Caco-2 (cell line): ENCODE data around the gene GABARAPL2. TPM values are rescaled to one million over a fixed set of nuclear protein-coding genes. Genes with fewer than 3 reads are reported as not detected.

Experiments
- BruUV-seq: library from RNA; stranded (reverse); fragments of 400-500 nt; replicated peaks from 2 replicates; lab custom pipeline; 2021; lab: Mats Ljungman, UMichigan
- CTCF ChIA-PET: fragments of 300-600 bp; sonication (Branson Sonifier 250); formaldehyde crosslinking; loops from one replicate; lab custom pipeline; 2022; ENCODE audit warnings: antibody characterized with exemption; lab: Charles Lee
- POLR2A ChIA-PET: fragments of 300-600 bp; sonication (Branson Sonifier 250); formaldehyde crosslinking; loops from one replicate; lab custom pipeline; 2022; ENCODE audit warnings: antibody characterized with exemption; lab: Charles Lee
- DNase-seq, 2 experiments: peaks; one replicate each; pipeline versions ENCODE4 v3.0.0 to v3.0.0-alpha.2; 2020 to 2022
- H3K27me3 ChIP-seq: replicated peaks from 2 replicates; pipeline ENCODE4 v1.6.0; 2011; ENCODE audit warnings: low read length; ENCODE audit not compliant: control insufficient read depth, insufficient read depth
- H3K36me3 ChIP-seq: 2 replicates; pipeline ENCODE4 v1.5.1; 2011; ENCODE audit warnings: low read length; ENCODE audit not compliant: control insufficient read depth, insufficient read depth
- H3K4me1 ChIP-seq: fragments of 250-450 bp; sonication (Bioruptor Pico); 2 replicates; pipeline ENCODE4 v1.5.1; 2020; ENCODE audit warnings: mild to moderate bottlenecking
- H3K4me3 ChIP-seq: 2 replicates; pipeline ENCODE4 v1.5.1; 2011; ENCODE audit warnings: low read depth, mild to moderate bottlenecking, control low read depth, low read length
- H3K9me3 ChIP-seq: fragments of 250-450 bp; sonication (Bioruptor Pico); 2 replicates; pipeline ENCODE4 v1.5.1; 2020; ENCODE audit warnings: mild to moderate bottlenecking, moderate library complexity
- H3K27ac Mint-ChIP-seq: one replicate; pipeline ENCODE4 v1.8.0; 2022; ENCODE audit warnings: mixed read lengths; ENCODE audit not compliant: unreplicated experiment
- H3K27me3 Mint-ChIP-seq: one replicate; pipeline ENCODE4 v1.8.0; 2022; ENCODE audit warnings: mixed read lengths; ENCODE audit not compliant: insufficient read depth, unreplicated experiment
- H3K36me3 Mint-ChIP-seq: one replicate; pipeline ENCODE4 v1.8.0; 2022; ENCODE audit warnings: mild to moderate bottlenecking, mixed read lengths; ENCODE audit not compliant: insufficient read depth, unreplicated experiment
- H3K4me1 Mint-ChIP-seq: one replicate; pipeline ENCODE4 v1.8.0; 2022; ENCODE audit warnings: low read depth, mixed read lengths; ENCODE audit not compliant: unreplicated experiment
- H3K4me3 Mint-ChIP-seq: one replicate; pipeline ENCODE4 v1.8.0; 2022; ENCODE audit warnings: mild to moderate bottlenecking, moderate library complexity, mixed read lengths; ENCODE audit not compliant: unreplicated experiment
- H3K9me3 Mint-ChIP-seq: one replicate; pipeline ENCODE4 v1.8.0; 2022; ENCODE audit warnings: mixed read lengths; ENCODE audit not compliant: unreplicated experiment
- CTCF ChIP-seq, 2 experiments: fragments of 200-600 bp in 1 of 2; IDR thresholded peaks; 1 replicate in 1 of 2; 2 replicates in 1 of 2; pipeline versions ENCODE4 v1.5.1 to v1.8.0; 2011 to 2022; ENCODE audit warnings: antibody characterized with exemption in 1 of 2, control low read depth in 1 of 2, inconsistent platforms in 1 of 2, low read depth in 1 of 2, low read length in 1 of 2, mild to moderate bottlenecking in 1 of 2, moderate library complexity in 1 of 2; ENCODE audit not compliant: insufficient read depth in 1 of 2, severe bottlenecking in 1 of 2, unreplicated experiment in 1 of 2
- intact Hi-C: fragments of 100-400 bp; cut with micrococcal nuclease; formaldehyde crosslinking; loops from one replicate; pipeline ENCODE4 v1.10.0; 2022; ENCODE audit not compliant: unreplicated experiment
- total RNA-seq: library from RNA; stranded (reverse); gene quantifications from 2 replicates; pipeline ENCODE4 v1.2.3, GENCODE V29; 2022

Gene GABARAPL2
- total RNA-seq, 1 experiment from 2014 or later, result 88.2 TPM

- H3K9me3 Mint-ChIP-seq, result no peaks in the 10 kb centered on the region
- ChIA-PET POLR2A (no interaction called here), CTCF (interaction anchor here (1.1 to 1.4 kb wide), 2 partner anchors 36 to 80 kb away, joined by 4 to 6 read pairs; no protein-coding TSS in a partner anchor)
- Histone ChIP-seq H3K4me3 (no peak overlapping the region), H3K9me3 (no peaks in the 10 kb centered on the region), H3K27me3 (no peaks in the 10 kb centered on the region), H3K4me1 (no peaks in the 10 kb centered on the region), H3K36me3 (no peaks in the 10 kb centered on the region)
- no peaks in the 10 kb centered on the region for H3K27me3 Mint-ChIP-seq
- no peak for DNase-seq
- peaks cover 6% of the 10 kb centered on the region for H3K36me3 Mint-ChIP-seq
- intact Hi-C loops, result no loop called here
- peaks cover 6% of the 10 kb centered on the region for H3K4me1 Mint-ChIP-seq
- no peak for TF ChIP-seq CTCF (IDR thresholded peaks at IDR 0.05; ENCODE audit: insufficient read depth in 1 of 2, low read depth in 1 of 2, low read length in 1 of 2, severe bottlenecking in 1 of 2, unreplicated experiment in 1 of 2)
- H3K4me3 Mint-ChIP-seq, result no peak overlapping the region
- H3K27ac Mint-ChIP-seq, result no peak overlapping the region
- BruUV-seq, result no TSS peak
Observed at GRCh38 chr16:75552951-75553350, 13.2 kb upstream of the GABARAPL2 start.

- H3K4me3 ChIP-seq, result peak overlapping the region; percentile 76
- H3K9me3 ChIP-seq, result no peaks in the 10 kb centered on the region
- H3K27me3 Mint-ChIP-seq, result no peaks in the 10 kb centered on the region
- peaks cover 6% of the 10 kb centered on the region for H3K4me1 Mint-ChIP-seq
- H3K36me3 Mint-ChIP-seq, result peaks cover 6% of the 10 kb centered on the region
- peak overlapping the region; percentile 98 for H3K4me3 Mint-ChIP-seq
- H3K9me3 Mint-ChIP-seq, result no peaks in the 10 kb centered on the region
- H3K27ac Mint-ChIP-seq, result peak overlapping the region; percentile 98
- peak; percentile 94 to 95 for DNase-seq
- BruUV-seq, result TSS peak; percentile 36
- POLR2A ChIA-PET, result interaction anchor here (0.5 to 1.2 kb wide), 4 partner anchors 10 to 391 kb away, joined by 3 to 6 read pairs (median 4); partner anchors contain the start of gene ADAT1
- intact Hi-C loops, result loop anchor here (1.0 kb wide), 1 partner anchor 34 kb away; no protein-coding TSS in a partner anchor
- H3K36me3 ChIP-seq, result no peaks in the 10 kb centered on the region
- CTCF ChIA-PET, result interaction anchor here (0.7 to 2.7 kb wide), 2 partner anchors 10 to 38 kb away, joined by 3 to 21 read pairs; no protein-coding TSS in a partner anchor
- TF ChIP-seq CTCF (IDR thresholded peaks at IDR 0.05; ENCODE audit: insufficient read depth in 1 of 2, low read depth in 1 of 2, low read length in 1 of 2, severe bottlenecking in 1 of 2, unreplicated experiment in 1 of 2), result no peak
- H3K4me1 ChIP-seq, result no peaks in the 10 kb centered on the region
- H3K27me3 ChIP-seq, result no peaks in the 10 kb centered on the region
Observed at GRCh38 chr16:75555213-75555706, 10.9 kb upstream of the GABARAPL2 start.

GRCh38 chr16:75555707-75556430 is 10.3 kb upstream of the GABARAPL2 start, which contains the start of gene TMEM231:
Gene TMEM231, minus strand, starts transcription at chr16:75556252. Its CDS starts 43 bp downstream, at chr16:75556209.
- CTCF ChIA-PET, result interaction anchor here (0.7 to 2.7 kb wide), 3 partner anchors 39 to 122 kb away, joined by 3 to 21 read pairs (median 4); partner anchors contain the start of genes CFDP1 and CHST6
- peaks cover 6% of the 10 kb centered on the region for H3K4me1 Mint-ChIP-seq

More at GRCh38 chr16:75555707-75556430, 10.3 kb upstream of the GABARAPL2 start, which contains the start of gene TMEM231:
- no peaks in the 10 kb centered on the region for H3K9me3 Mint-ChIP-seq
- H3K27me3 Mint-ChIP-seq, result no peaks in the 10 kb centered on the region
- no peak for TF ChIP-seq CTCF (IDR thresholded peaks at IDR 0.05; ENCODE audit: insufficient read depth in 1 of 2, low read depth in 1 of 2, low read length in 1 of 2, severe bottlenecking in 1 of 2, unreplicated experiment in 1 of 2)
- Histone ChIP-seq H3K27me3 (no peaks in the 10 kb centered on the region), H3K9me3 (no peaks in the 10 kb centered on the region), H3K4me1 (no peaks in the 10 kb centered on the region), H3K4me3 (peak within 1 kb of the TSS; percentile 76), H3K36me3 (no peaks in the 10 kb centered on the region)
- H3K4me3 Mint-ChIP-seq, result peak within 1 kb of the TSS; percentile 98
- peak; percentile 95 to 96 for DNase-seq
- intact Hi-C loops, result loop anchor here (1.0 to 2.0 kb wide), 4 partner anchors 10 to 91 kb away; partner anchors contain the start of genes GABARAPL2, KARS1 and TERF2IP
- peaks cover 6% of the 10 kb centered on the region for H3K36me3 Mint-ChIP-seq
- peak within 1 kb of the TSS; percentile 98 for H3K27ac Mint-ChIP-seq
- BruUV-seq, result no TSS peak
- POLR2A ChIA-PET, result interaction anchor here (0.5 to 1.2 kb wide), 4 partner anchors 9 to 391 kb away, joined by 3 to 6 read pairs (median 4); partner anchors contain the start of gene GABARAPL2
